ENCODE data around the gene PRLH. TPM values are rescaled to one million over a fixed set of nuclear protein-coding genes. Genes with fewer than 3 reads are reported as not detected.
A peak's percentile ranks its signal among the peaks of the same experiment; 100 is the strongest.

The PRLH gene
- total and polyA plus RNA-seq, 2 of the 13 experiments (the other 11 are each of a cell fraction or from before 2014, with no cell fraction given): not detected

- TF ChIP-seq ZNF598 (CRISPR knock-in tag; IDR thresholded peaks at IDR 0.05; ENCODE audit: borderline replicate concordance) (0 out of 2 replicates have a peak, but pooled peaks have one; percentile 15), ZNF580 (CRISPR knock-in tag; IDR thresholded peaks at IDR 0.05; ENCODE audit: borderline replicate concordance, low read depth) (peak; percentile 71; the same call in 1 of the 2 replicates), CBFB (CRISPR knock-in tag; IDR thresholded peaks at IDR 0.05) (peak; percentile 37; the same call in 1 of the 2 replicates), ZNF143 (CRISPR knock-in tag; IDR thresholded peaks at IDR 0.05) (no peak), KDM3A (CRISPR knock-in tag; IDR thresholded peaks at IDR 0.05; ENCODE audit: low read depth) (peak; percentile 53; the same call in 1 of the 2 replicates), CBX5 (CRISPR knock-in tag; IDR thresholded peaks at IDR 0.05; ENCODE audit: borderline replicate concordance) (peak; percentile 39; the same call in 1 of the 2 replicates), ELF3 (CRISPR knock-in tag; IDR thresholded peaks at IDR 0.05) (peak; percentile 76; the same call in 1 of the 2 replicates), SNAPC4 (CRISPR knock-in tag; IDR thresholded peaks at IDR 0.05) (peak; percentile 76; the same call in 1 of the 2 replicates), FOXC1 (CRISPR knock-in tag; IDR thresholded peaks at IDR 0.05; ENCODE audit: borderline replicate concordance) (peak; percentile 65; the same call in 1 of the 2 replicates), ZNF263 (CRISPR knock-in tag; IDR thresholded peaks at IDR 0.05) (0 out of 2 replicates have a peak, but pooled peaks have one; percentile 32), ZBTB49 (CRISPR knock-in tag; IDR thresholded peaks at IDR 0.05; ENCODE audit: borderline replicate concordance) (no peak), NCOA2 (CRISPR knock-in tag; IDR thresholded peaks at IDR 0.05) (peak; percentile 65; the same call in 1 of the 2 replicates), MXD3 (CRISPR knock-in tag; IDR thresholded peaks at IDR 0.05) (peak; percentile 42; the same call in 1 of the 2 replicates), PAWR (CRISPR knock-in tag; IDR thresholded peaks at IDR 0.05; ENCODE audit: borderline replicate concordance) (no peak), ESRRA (CRISPR knock-in tag; IDR thresholded peaks at IDR 0.05; ENCODE audit: low read depth) (peak; percentile 88), ZMYM4 (CRISPR knock-in tag; IDR thresholded peaks at IDR 0.05) (peak; percentile 59; the same call in 1 of the 2 replicates), CCAR2 (optimal IDR thresholded peaks at IDR 0.05; ENCODE audit: low read depth, low read length) (peak; percentile 11), CTCF (CRISPR knock-in tag; IDR thresholded peaks at IDR 0.05) (peak; percentile 67), IRF2 (CRISPR knock-in tag; IDR thresholded peaks at IDR 0.05) (peak; percentile 77; the same call in 1 of the 2 replicates)
These were observed 35.2 kb downstream of the PRLH start (continued) for GRCh38 chr2:237601453-237602116.
